Measurements from ENCODE around the gene PPP6R2. TPM values are rescaled to one million over a fixed set of nuclear protein-coding genes. Genes with fewer than 3 reads are reported as not detected.
"Not testable (repeated sequence)": the region's sequence is repeated elsewhere in the genome, so short reads cannot be mapped to it uniquely, and the experiment has no call there.

The PPP6R2 gene
- total RNA-seq, 2 experiments from 2014 or later = 33.7 to 34.7 TPM

DNA sequence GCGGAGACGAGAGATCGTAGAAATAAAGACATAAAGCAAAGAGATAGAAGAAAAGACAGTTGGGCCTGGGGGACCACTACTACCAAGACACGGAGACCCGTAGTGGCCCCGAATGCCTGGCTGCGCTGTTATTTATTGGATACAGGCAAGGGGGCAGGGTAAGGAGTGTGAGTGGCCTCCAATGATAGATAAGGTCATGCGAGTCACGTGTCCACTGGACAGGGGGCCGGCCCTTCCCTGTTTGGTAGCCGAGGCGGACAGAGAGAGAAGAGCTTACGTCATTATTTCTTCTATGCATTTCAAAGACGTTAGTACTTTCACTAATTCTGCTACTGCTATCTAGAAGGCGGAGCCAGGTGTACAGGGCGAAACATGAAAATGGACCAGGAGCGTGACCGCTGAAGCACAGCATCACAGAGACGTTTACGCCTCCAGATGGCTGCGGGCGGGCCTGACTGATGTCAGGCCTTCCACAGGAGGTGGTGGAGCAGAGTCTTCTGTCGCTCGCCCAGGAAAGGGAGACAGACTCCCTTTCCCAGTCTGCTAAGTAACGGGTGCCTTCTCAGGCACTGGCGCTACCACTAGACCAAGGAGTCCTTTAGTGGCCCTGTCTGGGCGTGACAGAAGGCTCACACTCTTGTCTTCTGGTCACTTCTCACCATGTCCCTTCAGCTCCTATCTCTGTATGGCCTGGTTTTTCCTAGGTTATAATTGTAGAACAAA is 24.8 kb downstream of the PPP6R2 start:
- no peaks in the 10 kb centered on the region for H3K9me3 Mint-ChIP-seq
- no peak overlapping the region for H3K4me3 Mint-ChIP-seq
- DNase-seq = no peak
- intact Hi-C loops (cut with micrococcal nuclease) = no loop called here
- H3K4me1 Mint-ChIP-seq (ENCODE audit: low read depth) = peaks cover 13% of the 10 kb centered on the region
- CTCF ChIA-PET = no interaction called here
- no peaks in the 10 kb centered on the region for H3K27me3 Mint-ChIP-seq (ENCODE audit: low read depth)
- H3K36me3 Mint-ChIP-seq (ENCODE audit: low read depth) = peaks cover 9% of the 10 kb centered on the region
- no peak overlapping the region for H3K27ac Mint-ChIP-seq

- CTCF ChIA-PET = no interaction called here
- DNase-seq = no peak
- Mint-ChIP-seq H3K4me3 (no peak overlapping the region), H3K9me3 (no peaks in the 10 kb centered on the region), H3K27ac (no peak overlapping the region), H3K4me1 (ENCODE audit: low read depth) (peaks cover 19% of the 10 kb centered on the region), H3K27me3 (ENCODE audit: low read depth) (no peaks in the 10 kb centered on the region), H3K36me3 (ENCODE audit: low read depth) (peaks cover 17% of the 10 kb centered on the region)
- intact Hi-C loops (cut with micrococcal nuclease) = no loop called here
Measured at GRCh38 chr22:50371101-50371648, 28.0 kb downstream of the PPP6R2 start.

- peak; percentile 36 for DNase-seq
- H3K9me3 Mint-ChIP-seq = no peaks in the 10 kb centered on the region
- CTCF ChIA-PET = interaction anchor here (0.7 kb wide), 1 partner anchor 24 kb away, joined by 3 read pairs; no protein-coding TSS in a partner anchor
- H3K4me3 Mint-ChIP-seq = no peak overlapping the region
- no peaks in the 10 kb centered on the region for H3K27me3 Mint-ChIP-seq (ENCODE audit: low read depth)
- peaks cover 20% of the 10 kb centered on the region for H3K36me3 Mint-ChIP-seq (ENCODE audit: low read depth)
- H3K27ac Mint-ChIP-seq = peak overlapping the region; percentile 73
- peaks cover 15% of the 10 kb centered on the region for H3K4me1 Mint-ChIP-seq (ENCODE audit: low read depth)
- intact Hi-C loops (cut with micrococcal nuclease) = no loop called here
Measured at GRCh38 chr22:50376085-50376651, 33.0 kb downstream of the PPP6R2 start.

- intact Hi-C loops (cut with micrococcal nuclease); CTCF ChIA-PET; H3K36me3 Mint-ChIP-seq (ENCODE audit: low read depth); H3K27ac Mint-ChIP-seq; DNase-seq; H3K9me3 Mint-ChIP-seq; H3K4me1 Mint-ChIP-seq (ENCODE audit: low read depth); H3K4me3 Mint-ChIP-seq; H3K27me3 Mint-ChIP-seq (ENCODE audit: low read depth): not testable (repeated sequence)
Measured at GRCh38 chr22:50381021-50381555, 38.0 kb downstream of the PPP6R2 start.

DNA sequence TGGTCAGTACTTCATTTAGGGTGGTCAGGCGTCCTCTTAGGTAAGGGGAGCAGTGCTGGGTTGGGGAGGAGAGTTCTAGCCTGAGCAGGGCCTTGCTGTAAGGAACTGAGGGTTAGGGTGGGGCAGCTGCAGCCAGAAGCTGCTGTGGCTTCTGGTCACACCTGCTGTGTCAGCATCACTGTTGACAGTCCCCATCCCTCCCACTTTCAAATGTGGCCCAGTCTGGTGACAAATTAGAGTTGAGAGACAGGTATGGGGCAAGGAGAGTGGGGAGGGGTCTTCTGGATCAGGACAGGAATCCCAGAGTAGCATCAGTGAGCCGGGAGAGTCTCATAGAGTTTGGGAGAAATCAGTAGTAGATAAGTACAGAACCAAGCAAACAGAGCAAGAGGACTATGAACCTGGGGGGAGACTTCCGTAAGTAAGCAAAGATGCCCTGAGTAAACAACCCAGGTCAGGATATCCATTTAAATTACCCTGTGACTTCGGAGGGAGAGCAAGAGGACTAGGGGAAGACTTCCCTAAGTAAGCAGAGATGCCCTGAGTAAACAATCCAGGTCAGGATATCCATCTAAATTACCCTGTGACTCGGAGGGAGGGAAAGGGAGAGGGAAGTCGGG is 53.7 kb downstream of the PPP6R2 start:
- Mint-ChIP-seq H3K9me3 (no peaks in the 10 kb centered on the region), H3K27me3 (ENCODE audit: low read depth) (no peaks in the 10 kb centered on the region), H3K27ac (peak overlapping the region; percentile 25), H3K4me3 (no peak overlapping the region), H3K36me3 (ENCODE audit: low read depth) (peaks cover 12% of the 10 kb centered on the region), H3K4me1 (ENCODE audit: low read depth) (peaks cover 23% of the 10 kb centered on the region)
- no peak for DNase-seq
- intact Hi-C loops (cut with micrococcal nuclease) = no loop called here
- CTCF ChIA-PET = interaction anchor here (1.0 kb wide), 1 partner anchor 236 kb away, joined by 6 read pairs; no protein-coding TSS in a partner anchor

DNA sequence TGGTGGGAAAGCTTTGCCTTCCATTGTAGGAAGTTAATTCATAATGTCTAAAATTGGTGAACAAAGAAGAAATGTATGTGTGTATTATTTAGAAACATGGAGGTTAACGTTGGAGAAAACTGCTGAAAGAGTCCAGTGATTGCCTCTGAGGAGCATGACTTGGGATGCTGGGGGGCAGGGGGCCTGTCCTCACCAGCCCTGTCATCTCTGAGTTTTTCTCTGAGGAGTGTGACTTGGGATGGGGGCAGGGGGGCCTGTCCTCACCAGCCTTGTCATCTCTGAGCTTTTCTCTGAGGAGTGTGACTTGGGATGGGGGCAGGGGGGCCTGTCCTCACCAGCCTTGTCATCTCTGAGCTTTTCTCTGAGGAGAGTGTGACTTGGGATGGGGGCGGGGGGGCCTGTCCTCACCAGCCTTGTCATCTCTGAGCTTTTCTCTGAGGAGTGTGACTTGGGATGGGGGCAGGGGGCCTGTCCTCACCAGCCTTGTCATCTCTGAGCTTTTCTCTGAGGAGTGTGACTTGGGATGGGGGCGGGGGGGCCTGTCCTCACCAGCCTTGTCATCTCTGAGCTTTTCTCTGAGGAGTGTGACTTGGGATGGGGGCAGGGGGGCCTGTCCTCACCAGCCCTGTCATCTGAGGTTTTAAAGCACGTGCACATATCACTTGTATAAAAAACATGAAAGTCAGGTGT is 54.4 kb downstream of the PPP6R2 start:
- DNase-seq = peak; percentile 31
- peaks cover 12% of the 10 kb centered on the region for H3K36me3 Mint-ChIP-seq (ENCODE audit: low read depth)

DNA sequence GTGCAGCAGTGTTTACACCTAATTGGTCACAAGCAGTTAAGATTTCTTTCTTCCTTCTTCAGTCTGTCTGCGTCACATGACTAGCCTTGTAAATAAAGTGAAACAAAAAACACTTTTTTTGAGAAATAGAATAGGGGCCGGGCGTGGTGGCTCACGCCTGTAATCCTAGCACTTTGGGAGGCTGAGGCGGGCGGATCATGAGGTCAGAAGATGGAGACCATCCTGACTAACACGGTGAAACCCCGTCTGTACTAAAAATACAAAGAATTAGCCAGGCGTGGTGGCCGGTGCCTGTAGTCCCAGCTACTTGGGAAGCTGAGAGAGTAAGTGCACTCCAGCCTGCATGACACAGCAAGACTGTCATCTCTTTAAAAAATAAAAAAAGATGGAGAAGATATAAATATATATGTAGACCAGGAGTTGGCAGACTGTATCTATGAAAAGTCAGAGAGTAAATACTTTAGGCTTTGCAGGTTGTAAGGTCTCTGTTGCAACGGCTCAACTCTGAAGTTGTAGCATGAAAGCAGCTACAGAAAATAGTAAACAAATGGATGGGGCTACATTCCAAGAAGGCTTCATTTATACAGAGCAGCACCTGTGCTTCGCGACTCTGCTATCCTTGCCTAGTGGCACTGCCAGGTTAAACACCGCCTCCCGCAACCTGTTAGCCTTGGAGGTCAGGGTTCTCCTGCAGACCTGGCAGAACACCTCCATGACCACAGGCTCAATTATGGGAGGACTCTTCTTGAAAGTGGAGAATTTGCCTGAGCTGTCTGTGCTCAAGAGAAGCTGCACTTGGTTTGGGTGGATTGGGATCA is 55.9 kb downstream of the PPP6R2 start:
- intact Hi-C loops (cut with micrococcal nuclease) = loop anchor here (1.0 kb wide), 2 partner anchors 99 to 221 kb away; no protein-coding TSS in a partner anchor
- Mint-ChIP-seq H3K27me3 (ENCODE audit: low read depth) (no peaks in the 10 kb centered on the region), H3K4me3 (no peak overlapping the region), H3K27ac (no peak overlapping the region), H3K9me3 (no peaks in the 10 kb centered on the region), H3K36me3 (ENCODE audit: low read depth) (peaks cover 8% of the 10 kb centered on the region), H3K4me1 (ENCODE audit: low read depth) (peaks cover 25% of the 10 kb centered on the region)
- no peak for DNase-seq
- CTCF ChIA-PET = interaction anchor here (0.6 to 2.1 kb wide), 3 partner anchors 57 to 157 kb away, joined by 3 to 14 read pairs (median 3); no protein-coding TSS in a partner anchor

More for the DNA sequence above, 54.4 kb downstream of the PPP6R2 start:
- Mint-ChIP-seq H3K27ac (peak overlapping the region; percentile 25), H3K4me1 (ENCODE audit: low read depth) (peaks cover 23% of the 10 kb centered on the region)
- H3K4me3 Mint-ChIP-seq; H3K27me3 Mint-ChIP-seq (ENCODE audit: low read depth); H3K9me3 Mint-ChIP-seq; intact Hi-C loops (cut with micrococcal nuclease): not testable (repeated sequence)
- CTCF ChIA-PET = interaction anchor here (1.0 kb wide), 1 partner anchor 236 kb away, joined by 6 read pairs; no protein-coding TSS in a partner anchor

- no peak overlapping the region for H3K4me3 Mint-ChIP-seq
- H3K27ac Mint-ChIP-seq = peak overlapping the region; percentile 43
- peaks cover 25% of the 10 kb centered on the region for H3K4me1 Mint-ChIP-seq (ENCODE audit: low read depth)
- CTCF ChIA-PET = interaction anchor here (0.6 to 2.1 kb wide), 3 partner anchors 23 to 98 kb away, joined by 3 to 14 read pairs (median 3); no protein-coding TSS in a partner anchor
- no peaks in the 10 kb centered on the region for H3K27me3 Mint-ChIP-seq (ENCODE audit: low read depth)
- intact Hi-C loops (cut with micrococcal nuclease) = loop anchor here (1.0 kb wide), 2 partner anchors 98 to 220 kb away; no protein-coding TSS in a partner anchor
- peaks cover 7% of the 10 kb centered on the region for H3K36me3 Mint-ChIP-seq (ENCODE audit: low read depth)
- DNase-seq = peak; percentile 58
- no peaks in the 10 kb centered on the region for H3K9me3 Mint-ChIP-seq
Measured at GRCh38 chr22:50399751-50400331, 56.7 kb downstream of the PPP6R2 start.

DNA sequence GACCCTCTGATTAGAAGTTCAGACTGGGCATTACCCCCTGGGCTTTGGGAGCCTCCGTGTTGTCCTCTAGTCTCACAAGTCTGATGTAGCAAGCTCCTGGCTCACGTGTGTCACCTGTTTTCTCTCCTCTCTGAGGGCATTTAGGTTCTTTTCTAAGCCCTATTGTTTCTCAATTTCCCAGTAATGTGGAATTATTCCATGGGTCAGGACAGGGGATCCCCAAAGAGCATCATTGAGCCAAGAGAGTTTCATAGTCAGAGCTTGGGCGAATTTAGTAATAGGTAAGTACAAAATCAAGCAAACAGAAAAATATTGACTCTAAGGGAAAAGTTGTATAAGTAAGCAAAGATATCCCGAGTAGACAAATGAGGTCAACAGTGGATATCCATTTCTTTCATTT is 57.3 kb downstream of the PPP6R2 start:
- DNase-seq = no peak
- H3K27me3 Mint-ChIP-seq (ENCODE audit: low read depth) = no peaks in the 10 kb centered on the region
- H3K27ac Mint-ChIP-seq = peak overlapping the region; percentile 43
- H3K4me3 Mint-ChIP-seq = no peak overlapping the region
- H3K36me3 Mint-ChIP-seq (ENCODE audit: low read depth) = peaks cover 2% of the 10 kb centered on the region
- CTCF ChIA-PET = interaction anchor here (1.3 to 2.1 kb wide), 2 partner anchors 59 to 97 kb away, joined by 3 to 14 read pairs; no protein-coding TSS in a partner anchor
- intact Hi-C loops (cut with micrococcal nuclease) = no loop called here
- peaks cover 22% of the 10 kb centered on the region for H3K4me1 Mint-ChIP-seq (ENCODE audit: low read depth)
- no peaks in the 10 kb centered on the region for H3K9me3 Mint-ChIP-seq

- H3K4me3 Mint-ChIP-seq = no peak overlapping the region
- no peaks in the 10 kb centered on the region for H3K27me3 Mint-ChIP-seq (ENCODE audit: low read depth)
- peaks cover 2% of the 10 kb centered on the region for H3K36me3 Mint-ChIP-seq (ENCODE audit: low read depth)
- H3K27ac Mint-ChIP-seq = no peak overlapping the region
- DNase-seq = no peak
- intact Hi-C loops (cut with micrococcal nuclease) = no loop called here
- CTCF ChIA-PET = interaction anchor here (0.6 to 2.1 kb wide), 2 partner anchors 97 to 189 kb away, joined by 4 to 14 read pairs; no protein-coding TSS in a partner anchor
- H3K9me3 Mint-ChIP-seq = no peaks in the 10 kb centered on the region
- peaks cover 22% of the 10 kb centered on the region for H3K4me1 Mint-ChIP-seq (ENCODE audit: low read depth)
Measured at GRCh38 chr22:50400931-50401330, 57.8 kb downstream of the PPP6R2 start.

- Mint-ChIP-seq H3K4me3 (no peak overlapping the region), H3K27me3 (ENCODE audit: low read depth) (no peaks in the 10 kb centered on the region), H3K9me3 (no peaks in the 10 kb centered on the region)
Measured at GRCh38 chr22:50401907-50402306, 58.8 kb downstream of the PPP6R2 start.

More at GRCh38 chr22:50401907-50402306, 58.8 kb downstream of the PPP6R2 start:
- Mint-ChIP-seq H3K36me3 (ENCODE audit: low read depth) (peaks cover 2% of the 10 kb centered on the region), H3K27ac (no peak overlapping the region), H3K4me1 (ENCODE audit: low read depth) (peaks cover 19% of the 10 kb centered on the region)
- no peak for DNase-seq
- CTCF ChIA-PET = no interaction called here
- intact Hi-C loops (cut with micrococcal nuclease) = no loop called here

Measured in activated naive CD4-positive, alpha-beta T cell treated with anti-CD3 and anti-CD28 coated beads for 36 hours (primary cell).